Measurements from ENCODE around the gene SLC9B1.
A peak's percentile ranks its signal among the peaks of the same experiment; 100 is the strongest.

Gene SLC9B1

GRCh38 chr4:103019308-103020124, at the start of gene SLC9B1:
Gene SLC9B1, minus strand, starts transcription at chr4:103019705. Its CDS starts 27,994 bp downstream, at chr4:102991711.
- DNase-seq, result peak; percentile 87

GRCh38 chr4:103067841-103068547, 48.5 kb upstream of the SLC9B1 start:
- DNase-seq, result no peak

GRCh38 chr4:103060453-103061148, 41.1 kb upstream of the SLC9B1 start:
- no peak for DNase-seq

- DNase-seq, result no peak
These were observed 34.5 kb upstream of the SLC9B1 start for GRCh38 chr4:103054030-103054429.

GRCh38 chr4:103052779-103053178, 33.3 kb upstream of the SLC9B1 start:
- no peak for DNase-seq

- DNase-seq, result no peak
These were observed 32.6 kb upstream of the SLC9B1 start for GRCh38 chr4:103052145-103052544.

- no peak for DNase-seq
These were observed 31.4 kb upstream of the SLC9B1 start for GRCh38 chr4:103050736-103051436.

GRCh38 chr4:103046416-103047290, 27.1 kb upstream of the SLC9B1 start:
- DNase-seq, result peak; percentile 40

- DNase-seq, result no peak
These were observed 24.7 kb upstream of the SLC9B1 start for GRCh38 chr4:103044183-103044582.

- DNase-seq, result no peak
These were observed 16.7 kb upstream of the SLC9B1 start for GRCh38 chr4:103036169-103036568.

- peak; percentile 27 for DNase-seq
These were observed 13.1 kb upstream of the SLC9B1 start for GRCh38 chr4:103032574-103032973.

- DNase-seq, result no peak
These were observed 11.3 kb upstream of the SLC9B1 start for GRCh38 chr4:103030791-103031190.

- no peak for DNase-seq
These were observed 9.8 kb upstream of the SLC9B1 start for GRCh38 chr4:103029300-103029699.

- DNase-seq, result no peak
These were observed 7.4 kb upstream of the SLC9B1 start for GRCh38 chr4:103026868-103027267.

- no peak for DNase-seq
These were observed 5.5 kb upstream of the SLC9B1 start for GRCh38 chr4:103024996-103025395.

GRCh38 chr4:103021120-103021519, 1.6 kb upstream of the SLC9B1 start:
- DNase-seq, result no peak

GRCh38 chr4:103018391-103019307, 856 bp downstream of the SLC9B1 start:
- DNase-seq, result no peak

GRCh38 chr4:103012551-103012950, 7.0 kb downstream of the SLC9B1 start:
- no peak for DNase-seq

GRCh38 chr4:103012060-103012459, 7.4 kb downstream of the SLC9B1 start:
- DNase-seq, result no peak

- no peak for DNase-seq
These were observed 8.0 kb downstream of the SLC9B1 start for GRCh38 chr4:103011378-103012025.

Measured in inflammatory macrophage treated with lipopolysaccharide for 4 hours (primary cell).